ENCODE data around the gene GAREM2. TPM values are rescaled to one million over a fixed set of nuclear protein-coding genes. Genes with fewer than 3 reads are reported as not detected.

GAREM2 gene
- total RNA-seq, 1 donor from 2014 or later, result 4.4 TPM

DNA sequence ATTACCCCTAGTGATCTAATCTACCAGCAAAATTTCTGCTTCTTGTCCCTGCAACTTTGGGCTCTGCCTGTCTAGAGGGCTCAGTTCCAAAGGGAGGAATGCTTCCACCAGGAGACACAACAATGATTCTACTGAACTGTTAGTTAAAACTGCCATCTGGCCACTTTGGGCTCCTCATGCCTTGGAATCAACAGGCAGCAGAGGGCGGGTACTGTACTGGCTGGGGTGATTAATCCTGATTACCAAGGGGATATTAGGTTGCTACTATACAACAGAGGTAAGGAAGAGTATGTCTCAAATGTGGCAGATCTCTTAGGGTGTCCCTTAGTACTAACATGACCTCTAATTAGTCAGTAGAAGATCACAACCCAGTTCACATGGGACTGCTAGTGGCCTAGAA is 50.1 kb downstream of the GAREM2 start:
- Histone ChIP-seq H3K4me3 (no peak overlapping the region), H3K36me3 (peaks cover 0 to 30% of the 10 kb centered on the region in 2 donors), H3K9me3 (no peaks in the 10 kb centered on the region), H3K4me1 (no peaks in the 10 kb centered on the region), H3K27ac (no peak overlapping the region), H3K27me3 (no peaks in the 10 kb centered on the region)
- no peak for TF ChIP-seq CTCF (IDR thresholded peaks at IDR 0.05)
- no peak for TF ChIP-seq POLR2A (IDR thresholded peaks at IDR 0.05)
- TF ChIP-seq POLR2AphosphoS5 (IDR thresholded peaks at IDR 0.05; ENCODE audit: insufficient read depth in 1 of 2, low read depth in 1 of 2), result no peak
- intact Hi-C loops (cut with DNase I), result no loop called here
- no peak for DNase-seq (ENCODE audit: extremely low spot score in 2 of 2)

- no peaks in the 10 kb centered on the region for H3K4me1 ChIP-seq
- H3K4me3 ChIP-seq, result no peak overlapping the region
- DNase-seq (ENCODE audit: extremely low spot score in 2 of 2), result no peak
- no peaks in the 10 kb centered on the region for H3K27me3 ChIP-seq
- no peaks in the 10 kb centered on the region for H3K9me3 ChIP-seq
- intact Hi-C loops (cut with DNase I), result no loop called here
- no peak for TF ChIP-seq POLR2AphosphoS5 (IDR thresholded peaks at IDR 0.05; ENCODE audit: insufficient read depth in 1 of 2, low read depth in 1 of 2)
- TF ChIP-seq CTCF (IDR thresholded peaks at IDR 0.05), result no peak
- TF ChIP-seq POLR2A (IDR thresholded peaks at IDR 0.05), result no peak
- no peak overlapping the region for H3K27ac ChIP-seq
- peaks cover 0 to 35% of the 10 kb centered on the region in 2 donors for H3K36me3 ChIP-seq
Observed at GRCh38 chr2:26224095-26224494, 51.2 kb downstream of the GAREM2 start.

DNA sequence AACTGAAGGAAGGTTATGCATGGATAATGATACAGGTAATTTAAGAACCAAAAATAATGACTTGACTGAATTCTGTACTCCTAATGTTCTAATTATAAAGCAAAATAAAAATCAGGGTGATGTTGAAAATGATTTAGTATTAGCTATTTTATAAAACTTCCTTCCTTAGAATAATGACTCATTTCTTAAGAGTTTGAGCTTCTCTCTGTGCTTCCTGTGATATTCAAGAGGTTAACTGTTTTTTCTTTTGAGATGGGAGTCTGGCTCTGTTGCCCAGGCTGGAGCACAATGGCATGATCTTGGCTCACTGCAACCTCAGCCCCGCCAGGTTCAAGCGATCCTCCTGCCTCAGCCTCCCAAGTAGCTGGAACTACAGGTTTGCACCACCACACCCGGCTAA is 56.7 kb downstream of the GAREM2 start:
- no peak for DNase-seq (ENCODE audit: extremely low spot score in 2 of 2)
- H3K4me3 ChIP-seq, result no peak overlapping the region
- no peak overlapping the region for H3K27ac ChIP-seq
- H3K9me3 ChIP-seq, result no peaks in the 10 kb centered on the region
- H3K4me1 ChIP-seq, result no peaks in the 10 kb centered on the region
- no peaks in the 10 kb centered on the region for H3K27me3 ChIP-seq
- intact Hi-C loops (cut with DNase I), result no loop called here
- peaks cover 0 to 81% of the 10 kb centered on the region in 2 donors for H3K36me3 ChIP-seq
- TF ChIP-seq POLR2AphosphoS5 (IDR thresholded peaks at IDR 0.05; ENCODE audit: insufficient read depth in 1 of 2, low read depth in 1 of 2) (no peak), POLR2A (IDR thresholded peaks at IDR 0.05) (no peak), CTCF (IDR thresholded peaks at IDR 0.05) (no peak)

- Histone ChIP-seq H3K36me3 (peaks cover 0 to 93% of the 10 kb centered on the region in 2 donors), H3K4me3 (no peak overlapping the region), H3K27ac (no peak overlapping the region), H3K27me3 (no peaks in the 10 kb centered on the region), H3K4me1 (no peaks in the 10 kb centered on the region), H3K9me3 (no peaks in the 10 kb centered on the region)
- no peak for DNase-seq (ENCODE audit: extremely low spot score in 2 of 2)
- intact Hi-C loops (cut with DNase I), result no loop called here
- TF ChIP-seq POLR2A (IDR thresholded peaks at IDR 0.05), result no peak
- no peak for TF ChIP-seq CTCF (IDR thresholded peaks at IDR 0.05)
- TF ChIP-seq POLR2AphosphoS5 (IDR thresholded peaks at IDR 0.05; ENCODE audit: insufficient read depth in 1 of 2, low read depth in 1 of 2), result no peak
Observed at GRCh38 chr2:26230806-26231205, 57.9 kb downstream of the GAREM2 start.

- intact Hi-C loops (cut with DNase I), result no loop called here
- no peak overlapping the region for H3K4me3 ChIP-seq
- no peak for DNase-seq (ENCODE audit: extremely low spot score in 2 of 2)
- H3K27me3 ChIP-seq, result no peaks in the 10 kb centered on the region
- H3K4me1 ChIP-seq, result no peaks in the 10 kb centered on the region
- no peak overlapping the region for H3K27ac ChIP-seq
- TF ChIP-seq CTCF (IDR thresholded peaks at IDR 0.05) (peak in 1 of 3 experiments; percentile 14), POLR2A (IDR thresholded peaks at IDR 0.05) (no peak), POLR2AphosphoS5 (IDR thresholded peaks at IDR 0.05; ENCODE audit: insufficient read depth in 1 of 2, low read depth in 1 of 2) (no peak)
- H3K36me3 ChIP-seq, result peaks cover 0 to 83% of the 10 kb centered on the region in 2 donors
- H3K9me3 ChIP-seq, result no peaks in the 10 kb centered on the region
Observed at GRCh38 chr2:26235089-26235488, 62.2 kb downstream of the GAREM2 start.
